ENCODE data around the gene KCNK7.

Gene KCNK7

DNA sequence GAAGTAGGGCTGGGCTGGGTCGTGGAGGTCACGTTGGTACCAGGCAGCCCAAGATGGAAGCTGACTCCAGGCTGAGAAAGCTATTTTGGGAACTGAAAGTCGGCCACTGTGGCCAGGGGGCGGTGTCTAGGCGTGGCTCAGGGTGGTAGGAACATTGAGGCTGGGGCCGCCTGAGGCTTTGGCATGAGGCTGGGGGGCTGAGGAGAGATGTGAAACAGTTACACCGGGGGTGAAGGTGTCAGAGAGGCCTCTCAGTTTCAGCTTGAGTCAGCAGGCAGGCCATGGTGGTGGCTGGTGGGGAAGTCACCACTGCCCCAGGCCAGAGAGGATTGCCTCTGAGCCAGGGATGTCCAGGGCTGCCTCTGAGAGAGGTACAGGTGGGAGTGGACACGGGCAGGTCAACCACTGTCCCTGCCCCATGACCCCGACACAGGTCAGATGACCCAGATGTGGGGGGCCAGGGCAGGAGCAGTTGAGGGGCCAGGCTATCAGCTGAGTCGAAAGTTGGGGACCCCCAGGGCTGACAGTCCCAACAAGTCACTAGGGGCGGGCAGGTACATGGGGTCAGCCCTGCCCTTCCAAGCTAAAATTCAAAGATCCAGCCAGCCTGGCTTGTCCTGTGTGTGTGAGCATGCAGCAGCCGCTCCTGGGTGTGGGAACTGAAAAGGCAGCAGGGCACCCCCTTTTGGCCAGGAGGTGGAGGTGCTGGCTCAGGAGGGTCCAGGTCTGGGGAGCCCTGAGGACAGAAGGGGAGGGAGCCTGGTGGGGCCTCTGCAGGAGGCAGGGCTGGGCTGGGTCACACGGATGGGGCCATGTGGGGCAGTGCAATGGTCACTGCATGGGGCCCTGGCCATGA is 7.2 kb downstream of the KCNK7 start:
- Histone ChIP-seq H3K4me1 (ENCODE audit: control insufficient read depth, insufficient read depth, low read length) (peaks cover 7% of the 10 kb centered on the region), H3K27ac (ENCODE audit: low read length) (no peak overlapping the region), H3K36me3 (ENCODE audit: control insufficient read depth, insufficient read depth, low read length) (no peaks in the 10 kb centered on the region; the same call in 1 of the 2 replicates), H3K9me3 (ENCODE audit: control insufficient read depth, insufficient read depth, low read length) (no peaks in the 10 kb centered on the region), H3K27me3 (ENCODE audit: control insufficient read depth, insufficient read depth, low read length) (peaks cover 17% of the 10 kb centered on the region), H3K4me3 (ENCODE audit: low read length) (no peak overlapping the region)
- DNase-seq (ENCODE audit: low read depth, low spot score) = no peak
- no CpG with 5 or more reads among the region's 13 CpGs for WGBS (ENCODE audit: insufficient coverage, insufficient read length)

DNA sequence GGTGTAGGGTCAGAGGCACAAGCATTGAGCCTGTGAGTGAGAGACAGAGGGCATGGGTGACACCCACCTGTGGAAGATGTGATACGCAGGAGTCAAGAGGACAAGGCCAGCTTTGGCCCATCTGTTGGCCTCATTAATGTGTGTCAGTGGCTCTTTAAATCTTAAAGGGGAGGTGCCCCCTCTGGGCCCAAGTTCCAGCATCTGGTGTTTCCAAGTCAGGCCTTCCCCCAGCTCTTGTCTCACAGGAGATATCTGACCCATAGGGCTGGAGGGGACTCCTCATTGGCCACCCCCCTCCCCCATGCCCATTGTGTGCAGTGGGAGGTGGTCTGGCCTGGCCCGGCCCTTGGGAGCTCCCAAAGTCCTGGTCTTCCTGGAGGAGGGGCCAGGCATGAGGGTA is 8.9 kb downstream of the KCNK7 start:
- Histone ChIP-seq H3K36me3 (ENCODE audit: control insufficient read depth, insufficient read depth, low read length) (no peaks in the 10 kb centered on the region; the same call in 1 of the 2 replicates), H3K4me1 (ENCODE audit: control insufficient read depth, insufficient read depth, low read length) (peaks cover under 1% of the 10 kb centered on the region; the same call in 1 of the 2 replicates), H3K27ac (ENCODE audit: low read length) (no peak overlapping the region), H3K4me3 (ENCODE audit: low read length) (no peak overlapping the region), H3K9me3 (ENCODE audit: control insufficient read depth, insufficient read depth, low read length) (no peaks in the 10 kb centered on the region), H3K27me3 (ENCODE audit: control insufficient read depth, insufficient read depth, low read length) (peaks cover 11% of the 10 kb centered on the region)
- no peak for DNase-seq (ENCODE audit: low read depth, low spot score)
- no CpG with 5 or more reads among the region's 2 CpGs for WGBS (ENCODE audit: insufficient coverage, insufficient read length)

DNA sequence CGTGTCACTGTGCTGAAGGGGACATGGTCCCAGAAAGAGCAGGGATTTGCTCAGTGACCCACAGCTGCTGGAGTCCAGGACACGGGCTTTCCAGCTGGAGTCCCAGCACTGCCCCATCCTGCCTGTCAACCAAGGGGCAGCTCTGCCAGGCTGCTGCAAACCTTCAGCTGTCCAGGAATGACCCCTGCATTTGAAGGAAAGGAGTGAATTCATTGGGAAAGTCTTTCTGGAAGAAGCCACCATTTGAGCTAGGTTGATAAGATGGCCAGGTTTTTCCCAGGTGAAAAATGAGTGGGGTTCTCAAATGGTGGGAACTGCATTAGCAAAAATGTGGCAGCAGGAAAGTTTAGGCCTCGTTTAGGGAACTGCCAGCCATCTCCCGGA is 9.4 kb downstream of the KCNK7 start:
- no CpG with 5 or more reads among the region's 4 CpGs for WGBS (ENCODE audit: insufficient coverage, insufficient read length)
- Histone ChIP-seq H3K36me3 (ENCODE audit: control insufficient read depth, insufficient read depth, low read length) (no peaks in the 10 kb centered on the region; the same call in 1 of the 2 replicates), H3K27me3 (ENCODE audit: control insufficient read depth, insufficient read depth, low read length) (peaks cover 11% of the 10 kb centered on the region), H3K27ac (ENCODE audit: low read length) (no peak overlapping the region), H3K4me1 (ENCODE audit: control insufficient read depth, insufficient read depth, low read length) (no peaks in the 10 kb centered on the region; the same call in 1 of the 2 replicates), H3K9me3 (ENCODE audit: control insufficient read depth, insufficient read depth, low read length) (no peaks in the 10 kb centered on the region), H3K4me3 (ENCODE audit: low read length) (no peak overlapping the region)
- DNase-seq (ENCODE audit: low read depth, low spot score) = no peak

DNA sequence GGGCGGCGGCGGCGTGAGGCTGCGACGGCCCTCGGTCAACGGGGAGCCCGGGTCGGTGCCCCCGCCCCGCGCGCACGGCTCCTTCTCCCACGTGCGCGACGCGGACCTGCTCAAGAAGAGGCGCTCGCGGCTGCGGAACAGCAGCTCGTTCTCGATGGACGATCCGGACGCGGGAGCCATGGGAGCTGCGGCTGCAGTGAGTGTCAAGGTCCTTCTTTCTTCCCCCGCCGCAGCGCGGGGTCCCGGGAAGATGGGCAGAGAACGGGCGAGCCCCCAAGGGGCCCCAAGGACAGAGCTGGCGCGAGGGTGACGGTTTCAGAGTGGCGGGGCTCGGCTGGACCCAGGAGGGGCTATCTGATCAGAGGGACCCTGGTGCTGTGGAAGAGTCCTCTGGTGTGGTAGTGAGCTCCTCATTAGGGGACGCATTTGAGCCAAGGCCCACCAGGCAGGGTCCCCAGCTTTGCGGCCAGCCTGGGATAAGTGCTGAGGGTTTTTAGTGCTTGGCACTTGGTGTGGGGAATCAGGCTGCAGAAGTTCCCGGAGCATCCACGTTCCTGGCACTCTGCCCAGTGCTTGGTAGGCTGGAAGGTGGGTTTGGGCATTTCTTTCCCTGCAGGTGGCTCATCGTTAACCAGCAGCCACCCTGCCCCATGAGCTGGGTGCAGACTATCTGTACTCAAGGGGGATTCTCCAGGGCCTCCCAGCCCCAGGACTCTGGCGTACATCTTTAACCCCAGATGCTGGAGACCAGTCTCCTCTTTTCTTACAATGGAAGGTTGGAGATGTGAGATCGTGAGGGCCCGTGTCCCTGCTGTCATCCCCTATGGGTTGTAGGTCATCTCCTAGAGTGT is 10.0 kb downstream of the KCNK7 start:
- no peak overlapping the region for H3K4me3 ChIP-seq (ENCODE audit: low read length)
- no peak overlapping the region for H3K27ac ChIP-seq (ENCODE audit: low read length)
- DNase-seq (ENCODE audit: low read depth, low spot score) = no peak
- H3K27me3 ChIP-seq (ENCODE audit: control insufficient read depth, insufficient read depth, low read length) = peaks cover 11% of the 10 kb centered on the region
- WGBS (ENCODE audit: insufficient coverage, insufficient read length) = no CpG with 5 or more reads among the region's 51 CpGs
- H3K36me3 ChIP-seq (ENCODE audit: control insufficient read depth, insufficient read depth, low read length) = no peaks in the 10 kb centered on the region; the same call in 1 of the 2 replicates
- no peaks in the 10 kb centered on the region for H3K9me3 ChIP-seq (ENCODE audit: control insufficient read depth, insufficient read depth, low read length)
- no peaks in the 10 kb centered on the region; the same call in 1 of the 2 replicates for H3K4me1 ChIP-seq (ENCODE audit: control insufficient read depth, insufficient read depth, low read length)

DNA sequence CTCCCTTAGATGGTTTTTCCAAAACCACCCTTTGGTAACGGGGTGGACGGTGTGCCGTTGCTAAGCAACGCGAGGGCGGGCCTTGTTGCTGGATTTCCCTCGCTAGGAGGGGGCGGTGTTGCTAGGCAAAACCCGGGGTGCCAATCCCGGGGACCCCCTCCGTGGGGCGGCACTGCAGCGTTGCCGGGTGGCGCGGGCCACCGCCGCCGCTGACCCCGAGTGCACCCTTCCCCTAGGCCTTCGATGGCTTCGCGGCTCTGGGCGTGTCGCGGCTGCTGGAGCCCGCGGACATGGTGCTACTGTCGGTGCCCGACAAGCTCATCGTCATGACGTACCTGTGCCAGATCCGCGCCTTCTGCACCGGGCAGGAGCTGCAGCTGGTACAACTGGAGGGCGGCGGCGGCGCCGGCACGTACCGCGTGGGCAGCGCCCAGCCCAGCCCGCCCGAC is 10.9 kb downstream of the KCNK7 start:
- H3K4me3 ChIP-seq (ENCODE audit: low read length) = peak overlapping the region; percentile 3; the same call in 1 of the 2 replicates
- peaks cover 3% of the 10 kb centered on the region for H3K36me3 ChIP-seq (ENCODE audit: control insufficient read depth, insufficient read depth, low read length)
- WGBS (ENCODE audit: insufficient coverage, insufficient read length) = no CpG with 5 or more reads among the region's 46 CpGs

DNA sequence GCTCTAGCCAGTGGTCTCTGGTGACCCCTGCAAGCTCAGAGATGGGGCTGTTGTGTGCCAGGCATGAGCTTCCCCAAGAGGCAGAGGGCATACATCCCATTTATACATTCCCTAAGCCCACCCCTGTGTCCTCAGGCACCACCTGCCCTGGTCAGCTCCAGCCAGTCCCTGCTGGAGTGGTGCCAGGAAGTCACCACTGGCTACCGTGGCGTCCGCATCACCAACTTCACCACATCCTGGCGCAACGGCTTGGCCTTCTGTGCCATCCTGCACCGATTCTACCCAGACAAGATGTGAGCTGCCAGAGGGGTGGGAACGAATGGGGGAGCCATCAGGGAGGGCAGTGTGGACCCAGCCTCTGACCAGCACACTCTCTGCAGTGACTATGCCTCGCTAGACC is 11.5 kb downstream of the KCNK7 start:
- H3K27ac ChIP-seq (ENCODE audit: low read length) = no peak overlapping the region
- peaks cover 11% of the 10 kb centered on the region for H3K27me3 ChIP-seq (ENCODE audit: control insufficient read depth, insufficient read depth, low read length)
- peaks cover 3% of the 10 kb centered on the region for H3K36me3 ChIP-seq (ENCODE audit: control insufficient read depth, insufficient read depth, low read length)
- H3K4me1 ChIP-seq (ENCODE audit: control insufficient read depth, insufficient read depth, low read length) = no peaks in the 10 kb centered on the region; the same call in 1 of the 2 replicates
- H3K9me3 ChIP-seq (ENCODE audit: control insufficient read depth, insufficient read depth, low read length) = no peaks in the 10 kb centered on the region
- no peak overlapping the region for H3K4me3 ChIP-seq (ENCODE audit: low read length)
- no peak for DNase-seq (ENCODE audit: low read depth, low spot score)
- no CpG with 5 or more reads among the region's 8 CpGs for WGBS (ENCODE audit: insufficient coverage, insufficient read length)

More for the DNA sequence above, 10.9 kb downstream of the KCNK7 start:
- H3K4me1 ChIP-seq (ENCODE audit: control insufficient read depth, insufficient read depth, low read length) = no peaks in the 10 kb centered on the region; the same call in 1 of the 2 replicates
- H3K27ac ChIP-seq (ENCODE audit: low read length) = no peak overlapping the region
- no peak for DNase-seq (ENCODE audit: low read depth, low spot score)
- H3K9me3 ChIP-seq (ENCODE audit: control insufficient read depth, insufficient read depth, low read length) = no peaks in the 10 kb centered on the region
- peaks cover 11% of the 10 kb centered on the region for H3K27me3 ChIP-seq (ENCODE audit: control insufficient read depth, insufficient read depth, low read length)

DNA sequence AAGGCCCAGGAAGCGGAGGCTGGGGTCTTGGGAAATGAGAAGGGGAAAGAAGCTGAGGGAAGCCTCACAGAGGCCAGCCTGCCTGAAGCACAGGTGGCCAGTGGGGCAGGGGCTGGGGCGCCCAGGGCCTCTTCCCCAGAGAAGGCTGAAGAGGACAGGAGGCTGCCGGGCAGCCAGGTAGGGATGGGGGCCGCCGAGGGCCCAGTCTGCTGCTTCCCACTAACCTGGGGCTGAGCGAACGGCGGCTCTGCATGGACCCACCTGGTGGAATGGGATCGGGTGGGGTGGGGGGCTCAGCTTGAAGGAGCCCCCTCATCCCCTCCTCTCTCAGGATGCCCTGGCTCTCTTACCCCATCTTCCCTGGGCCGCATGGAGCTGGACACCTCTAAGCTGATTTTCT is 12.0 kb downstream of the KCNK7 start:
- H3K36me3 ChIP-seq (ENCODE audit: control insufficient read depth, insufficient read depth, low read length) = peaks cover 3% of the 10 kb centered on the region
- no peaks in the 10 kb centered on the region; the same call in 1 of the 2 replicates for H3K4me1 ChIP-seq (ENCODE audit: control insufficient read depth, insufficient read depth, low read length)
- no CpG with 5 or more reads among the region's 10 CpGs for WGBS (ENCODE audit: insufficient coverage, insufficient read length)
- H3K4me3 ChIP-seq (ENCODE audit: low read length) = no peak overlapping the region
- H3K9me3 ChIP-seq (ENCODE audit: control insufficient read depth, insufficient read depth, low read length) = no peaks in the 10 kb centered on the region
- no peak overlapping the region for H3K27ac ChIP-seq (ENCODE audit: low read length)
- no peak for DNase-seq (ENCODE audit: low read depth, low spot score)
- peaks cover 11% of the 10 kb centered on the region for H3K27me3 ChIP-seq (ENCODE audit: control insufficient read depth, insufficient read depth, low read length)

DNA sequence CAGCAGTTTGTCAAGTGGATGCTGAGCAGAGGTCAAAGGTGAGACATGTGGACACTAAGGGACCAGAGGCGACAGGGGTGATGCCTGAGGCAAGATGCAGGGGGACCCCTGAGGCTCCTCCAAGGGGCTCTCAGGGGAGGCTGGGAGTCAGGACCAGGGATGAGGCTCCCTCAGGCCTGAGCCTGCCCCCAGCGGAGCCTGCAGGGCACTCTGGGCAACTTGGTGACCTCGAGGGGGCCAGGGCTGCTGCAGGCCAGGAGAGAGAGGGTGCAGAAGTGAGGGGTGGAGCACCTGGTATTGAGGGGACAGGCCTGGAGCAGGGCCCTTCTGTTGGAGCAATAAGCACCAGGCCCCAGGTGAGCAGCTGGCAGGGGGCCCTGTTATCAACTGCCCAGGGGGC is 13.7 kb downstream of the KCNK7 start:
- Histone ChIP-seq H3K9me3 (ENCODE audit: control insufficient read depth, insufficient read depth, low read length) (no peaks in the 10 kb centered on the region), H3K36me3 (ENCODE audit: control insufficient read depth, insufficient read depth, low read length) (peaks cover 3% of the 10 kb centered on the region), H3K27ac (ENCODE audit: low read length) (no peak overlapping the region), H3K27me3 (ENCODE audit: control insufficient read depth, insufficient read depth, low read length) (peaks cover 11% of the 10 kb centered on the region), H3K4me3 (ENCODE audit: low read length) (no peak overlapping the region), H3K4me1 (ENCODE audit: control insufficient read depth, insufficient read depth, low read length) (peaks cover 1% of the 10 kb centered on the region; the same call in 1 of the 2 replicates)
- WGBS (ENCODE audit: insufficient coverage, insufficient read length) = no CpG with 5 or more reads among the region's 3 CpGs
- DNase-seq (ENCODE audit: low read depth, low spot score) = no peak

DNA sequence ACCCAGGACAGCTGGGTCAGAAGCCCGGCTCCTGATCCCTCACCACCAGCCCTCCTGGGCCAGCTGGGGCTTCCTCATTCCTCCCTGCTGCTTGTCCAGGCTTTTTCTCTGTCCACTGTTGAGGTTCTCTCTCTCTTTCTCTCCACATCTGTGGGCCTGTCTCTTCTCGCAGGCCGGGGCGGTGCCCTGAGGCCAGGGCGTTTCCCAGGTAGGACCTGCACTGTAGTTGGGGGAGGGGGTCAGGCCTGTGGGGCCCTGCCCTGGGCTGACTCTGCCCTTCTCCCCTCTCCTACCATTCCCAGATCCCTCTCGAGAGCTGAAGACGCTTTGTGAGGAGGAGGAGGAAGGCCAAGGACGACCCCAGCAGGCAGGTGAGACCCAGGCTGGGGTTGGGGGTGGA is 14.8 kb downstream of the KCNK7 start:
- no peak overlapping the region for H3K4me3 ChIP-seq (ENCODE audit: low read length)
- H3K4me1 ChIP-seq (ENCODE audit: control insufficient read depth, insufficient read depth, low read length) = 0 out of 2 replicates have a peak, but pooled peaks cover 1% of the 10 kb centered on the region
- WGBS (ENCODE audit: insufficient coverage, insufficient read length) = no CpG with 5 or more reads among the region's 8 CpGs
- peaks cover 10% of the 10 kb centered on the region for H3K27me3 ChIP-seq (ENCODE audit: control insufficient read depth, insufficient read depth, low read length)
- peaks cover 3% of the 10 kb centered on the region for H3K36me3 ChIP-seq (ENCODE audit: control insufficient read depth, insufficient read depth, low read length)
- H3K27ac ChIP-seq (ENCODE audit: low read length) = no peak overlapping the region
- no peak for DNase-seq (ENCODE audit: low read depth, low spot score)
- no peaks in the 10 kb centered on the region for H3K9me3 ChIP-seq (ENCODE audit: control insufficient read depth, insufficient read depth, low read length)

DNA sequence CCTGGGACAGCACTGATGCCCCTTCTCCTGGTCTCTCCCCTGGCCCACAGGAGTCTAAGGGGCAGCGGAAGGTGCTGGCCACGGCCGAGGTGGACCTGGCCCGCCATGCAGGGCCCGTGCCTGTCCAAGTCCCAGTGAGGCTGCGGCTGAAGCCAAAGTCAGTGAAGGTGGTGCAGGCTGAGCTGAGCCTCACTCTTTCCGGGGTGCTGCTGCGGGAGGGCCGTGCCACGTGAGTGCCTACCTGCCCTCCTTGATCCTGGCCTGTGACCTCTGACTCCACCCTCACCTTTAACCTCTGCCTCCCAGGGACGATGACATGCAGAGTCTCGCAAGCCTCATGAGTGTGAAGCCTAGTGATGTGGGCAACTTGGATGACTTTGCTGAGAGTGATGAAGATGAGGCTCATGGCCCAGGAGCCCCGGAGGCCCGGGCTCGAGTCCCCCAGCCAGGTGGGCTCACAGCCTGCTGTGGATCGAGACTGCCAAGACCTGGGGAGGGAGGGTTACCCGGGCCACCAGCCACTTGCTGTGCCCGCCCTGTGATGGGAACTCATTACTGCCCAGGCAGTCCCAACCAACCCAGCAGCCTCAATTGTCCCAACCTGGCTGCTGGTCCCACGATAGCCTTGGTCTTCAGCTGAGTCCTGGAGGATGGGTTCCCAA is 15.4 kb downstream of the KCNK7 start:
- no peak overlapping the region for H3K4me3 ChIP-seq (ENCODE audit: low read length)

More for the DNA sequence above, 15.4 kb downstream of the KCNK7 start:
- Histone ChIP-seq H3K9me3 (ENCODE audit: control insufficient read depth, insufficient read depth, low read length) (no peaks in the 10 kb centered on the region), H3K4me1 (ENCODE audit: control insufficient read depth, insufficient read depth, low read length) (peaks cover 4% of the 10 kb centered on the region; the same call in 1 of the 2 replicates), H3K36me3 (ENCODE audit: control insufficient read depth, insufficient read depth, low read length) (peaks cover 3% of the 10 kb centered on the region), H3K27me3 (ENCODE audit: control insufficient read depth, insufficient read depth, low read length) (peaks cover 11% of the 10 kb centered on the region), H3K27ac (ENCODE audit: low read length) (no peak overlapping the region)
- DNase-seq (ENCODE audit: low read depth, low spot score) = no peak
- no CpG with 5 or more reads among the region's 19 CpGs for WGBS (ENCODE audit: insufficient coverage, insufficient read length)
